Measurements from ENCODE around the gene PAK2.

GRCh38 chr3:196707566-196707965, 32.1 kb upstream of the PAK2 start:
- TF ChIP-seq CAMTA2 (CRISPR knock-in tag; conservative IDR thresholded peaks at IDR 0.05) (no peak), MEIS2 (IDR thresholded peaks at IDR 0.05; ENCODE audit: partially characterized antibody) (no peak), ATF4 (CRISPR knock-in tag; IDR thresholded peaks at IDR 0.05) (no peak), CTCF (IDR thresholded peaks at IDR 0.05 in 2 of 3, conservative IDR thresholded peaks at IDR 0.05 in 1 of 3; ENCODE audit: insufficient read depth in 2 of 3, low read depth in 1 of 3, low read length in 3 of 3) (no peak), BRF2 (IDR thresholded peaks at IDR 0.05; ENCODE audit: borderline replicate concordance, insufficient read depth, insufficient read length) (no peak), SPI1 (IDR thresholded peaks at IDR 0.05; ENCODE audit: borderline replicate concordance, low read depth, low read length) (no peak)
